IMR-90 (cell line): Measurements from ENCODE around the gene SCIN.

Source experiments
- CTCF ChIP-seq: conservative IDR thresholded peaks from 2 replicates; pipeline ENCODE4 v1.5.1; 2012; ENCODE audit warnings: mild to moderate bottlenecking, low read depth, low read length, improper control_type of control experiment
- FOS ChIP-seq: fragments of 150-350 bp; IDR thresholded peaks from 2 replicates; pipeline ENCODE4 v1.6.1; 2016; ENCODE audit warnings: low read depth, low read length
- MXI1 ChIP-seq: IDR thresholded peaks from 2 replicates; pipeline ENCODE4 v1.6.1; 2012; ENCODE audit warnings: low read depth, mild to moderate bottlenecking, low read length, moderate library complexity, borderline replicate concordance
- POLR2A ChIP-seq: IDR thresholded peaks from 2 replicates; pipeline ENCODE4 v1.6.1; 2012; ENCODE audit warnings: mild to moderate bottlenecking, low read depth, low read length
- RCOR1 ChIP-seq: IDR thresholded peaks from 2 replicates; pipeline ENCODE4 v1.6.1; 2012; ENCODE audit warnings: mild to moderate bottlenecking, low read length, improper control_type of control experiment; ENCODE audit not compliant: insufficient replicate concordance
- RFX5 ChIP-seq: IDR thresholded peaks from 2 replicates; pipeline ENCODE4 v1.8.0; 2012; ENCODE audit warnings: low read depth, mild to moderate bottlenecking, low read length, moderate library complexity

DNA sequence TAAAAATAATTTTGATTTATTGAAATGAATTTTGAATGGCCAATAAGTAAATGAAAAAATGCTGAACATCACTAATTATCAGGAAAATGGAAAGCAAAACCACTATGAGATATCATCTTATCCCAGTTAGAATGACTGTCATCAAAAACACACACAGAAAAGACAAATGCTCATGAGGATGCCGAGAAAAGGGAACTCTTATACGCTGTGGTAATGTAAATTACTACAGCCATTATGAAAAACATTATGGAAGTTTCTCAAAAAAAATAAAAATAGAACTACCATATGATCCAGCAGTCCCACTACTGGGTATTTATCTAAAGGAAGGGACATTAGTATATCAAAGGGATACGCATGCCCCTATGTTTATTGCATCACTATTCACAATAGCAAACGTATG, 15.8 kb downstream of the SCIN start:
- TF ChIP-seq CTCF (no peak), POLR2A (no peak), RFX5 (no peak), RCOR1 (no peak), MXI1 (no peak), FOS (no peak)
